HG02943 (cell line): Measurements from ENCODE around the gene RIN3.

Source experiments
- ATAC-seq: cut with Tn5 transposase; IDR thresholded peaks from one replicate; pipeline ENCODE4 v1.9.1; 2021; ENCODE audit warnings: mild to moderate bottlenecking, low read depth, moderate library complexity; ENCODE audit not compliant: unreplicated experiment

The RIN3 gene

GRCh38 chr14:92729634-92730358 lies 216.2 kb downstream of the RIN3 start:
- ATAC-seq, result no peak

GRCh38 chr14:92731622-92732115 lies 218.1 kb downstream of the RIN3 start:
- no peak for ATAC-seq

DNA sequence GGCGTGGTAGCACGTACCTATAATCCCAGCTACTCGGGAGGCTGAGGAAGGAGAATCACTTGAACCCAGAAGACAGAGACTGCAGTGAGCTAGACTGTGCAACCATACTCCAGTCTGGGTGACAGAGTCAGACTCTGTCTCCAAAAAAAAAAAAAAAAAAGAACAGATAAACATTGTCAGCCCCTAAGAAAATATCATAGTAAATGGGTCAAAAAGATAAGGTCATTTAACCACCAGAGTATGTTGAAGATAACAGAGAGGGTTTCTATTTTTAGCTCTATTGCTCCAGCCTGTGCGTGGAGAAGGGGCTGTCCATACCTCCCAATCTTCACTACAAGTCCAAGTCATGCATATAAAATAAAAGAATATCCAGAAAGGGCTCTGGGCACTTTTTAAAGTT lies 219.4 kb downstream of the RIN3 start:
- no peak for ATAC-seq

- no peak for ATAC-seq
Measured at GRCh38 chr14:92734618-92735017, 221.0 kb downstream of the RIN3 start.

DNA sequence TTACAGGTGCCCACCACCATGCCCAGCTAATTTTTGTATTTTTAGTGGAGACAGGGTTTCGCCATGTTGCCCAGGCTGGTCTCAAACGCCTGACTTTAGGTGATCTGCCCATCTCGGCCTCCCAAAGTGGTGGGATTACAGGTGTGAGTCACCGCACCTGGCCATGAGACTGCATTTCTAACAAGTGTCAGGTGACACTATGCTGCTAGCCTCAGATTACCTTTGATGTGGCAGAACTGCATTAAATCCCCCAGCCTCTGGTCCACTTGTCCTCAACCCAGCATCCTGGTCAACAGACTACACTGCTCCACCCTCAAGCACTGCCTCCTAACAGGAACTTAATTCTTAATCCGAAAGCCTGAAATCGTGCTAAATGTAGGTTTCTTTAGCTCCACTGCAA lies 221.8 kb downstream of the RIN3 start:
- no peak for ATAC-seq

GRCh38 chr14:92737206-92737605 lies 223.6 kb downstream of the RIN3 start:
- no peak for ATAC-seq

- no peak for ATAC-seq
Measured at GRCh38 chr14:92737619-92738188, 224.1 kb downstream of the RIN3 start.
